ENCODE measurements around the gene P3H3. TPM values are rescaled to one million over a fixed set of nuclear protein-coding genes. Genes with fewer than 3 reads are reported as not detected.

Gene P3H3
- total RNA-seq, 2 donors from 2014 or later, result 1.1 TPM; not detected in 1

GRCh38 chr12:6819106-6820030 is 8.8 kb upstream of the P3H3 start:
- Mint-ChIP-seq H3K27ac (no peak overlapping the region), H3K4me3 (no peak overlapping the region), H3K27me3 (peaks cover 3% of the 10 kb centered on the region), H3K36me3 (ENCODE audit: low read depth) (peaks cover 53% of the 10 kb centered on the region), H3K4me1 (peaks cover 13% of the 10 kb centered on the region), H3K9me3 (no peaks in the 10 kb centered on the region)
- ATAC-seq (replicated peaks), result no peak

- H3K9me3 Mint-ChIP-seq, result no peaks in the 10 kb centered on the region
- peaks cover 45% of the 10 kb centered on the region for H3K36me3 Mint-ChIP-seq (ENCODE audit: low read depth)
- peaks cover 13% of the 10 kb centered on the region for H3K4me1 Mint-ChIP-seq
- no peak overlapping the region for H3K27ac Mint-ChIP-seq
- no peak overlapping the region for H3K4me3 Mint-ChIP-seq
- H3K27me3 Mint-ChIP-seq, result peaks cover 9% of the 10 kb centered on the region
- ATAC-seq (replicated peaks), result no peak
These were observed 8.0 kb upstream of the P3H3 start for GRCh38 chr12:6820166-6820565.

GRCh38 chr12:6821591-6822425 is 6.4 kb upstream of the P3H3 start, which contains the start of gene GPR162:
TSS of gene GPR162 (plus strand) at chr12:6821821. CDS start at chr12:6823899, 2,078 bp downstream.
- Mint-ChIP-seq H3K4me3 (peak within 1 kb of the TSS; percentile 37), H3K36me3 (ENCODE audit: low read depth) (peaks cover 30% of the 10 kb centered on the region), H3K4me1 (peaks cover 17% of the 10 kb centered on the region), H3K9me3 (no peaks in the 10 kb centered on the region), H3K27me3 (peaks cover 13% of the 10 kb centered on the region), H3K27ac (no peak within 1 kb of the TSS)
- ATAC-seq (replicated peaks), result peak; percentile 5

- Mint-ChIP-seq H3K27ac (peak overlapping the region; percentile 31), H3K4me3 (peak overlapping the region; percentile 37), H3K36me3 (ENCODE audit: low read depth) (peaks cover 22% of the 10 kb centered on the region), H3K4me1 (peaks cover 20% of the 10 kb centered on the region), H3K9me3 (no peaks in the 10 kb centered on the region), H3K27me3 (peaks cover 17% of the 10 kb centered on the region)
- ATAC-seq (replicated peaks), result no peak
These were observed 5.6 kb upstream of the P3H3 start for GRCh38 chr12:6822426-6823135.

GRCh38 chr12:6823182-6824084 is 4.8 kb upstream of the P3H3 start:
- no peaks in the 10 kb centered on the region for H3K9me3 Mint-ChIP-seq
- peaks cover 21% of the 10 kb centered on the region for H3K4me1 Mint-ChIP-seq
- H3K27ac Mint-ChIP-seq, result peak overlapping the region; percentile 31
- peaks cover 22% of the 10 kb centered on the region for H3K27me3 Mint-ChIP-seq
- ATAC-seq (replicated peaks), result no peak
- H3K36me3 Mint-ChIP-seq (ENCODE audit: low read depth), result peaks cover 13% of the 10 kb centered on the region
- H3K4me3 Mint-ChIP-seq, result no peak overlapping the region

- no peak overlapping the region for H3K4me3 Mint-ChIP-seq
- H3K9me3 Mint-ChIP-seq, result no peaks in the 10 kb centered on the region
- no peak overlapping the region for H3K27ac Mint-ChIP-seq
- H3K27me3 Mint-ChIP-seq, result peaks cover 26% of the 10 kb centered on the region
- peaks cover 26% of the 10 kb centered on the region for H3K4me1 Mint-ChIP-seq
- peaks cover 5% of the 10 kb centered on the region for H3K36me3 Mint-ChIP-seq (ENCODE audit: low read depth)
- no peak for ATAC-seq (replicated peaks)
These were observed 4.0 kb upstream of the P3H3 start for GRCh38 chr12:6824085-6824775.

GRCh38 chr12:6824901-6825381 is 3.3 kb upstream of the P3H3 start:
- no peak overlapping the region for H3K27ac Mint-ChIP-seq
- ATAC-seq (replicated peaks), result no peak

GRCh38 chr12:6825398-6826124 is 2.6 kb upstream of the P3H3 start:
- Mint-ChIP-seq H3K4me1 (peaks cover 28% of the 10 kb centered on the region), H3K27me3 (peaks cover 26% of the 10 kb centered on the region), H3K4me3 (peak overlapping the region; percentile 12), H3K36me3 (ENCODE audit: low read depth) (no peaks in the 10 kb centered on the region), H3K27ac (no peak overlapping the region), H3K9me3 (no peaks in the 10 kb centered on the region)
- ATAC-seq (replicated peaks), result peak; percentile 75

More at GRCh38 chr12:6824901-6825381, 3.3 kb upstream of the P3H3 start:
- Mint-ChIP-seq H3K4me3 (no peak overlapping the region), H3K36me3 (ENCODE audit: low read depth) (no peaks in the 10 kb centered on the region), H3K4me1 (peaks cover 28% of the 10 kb centered on the region), H3K9me3 (no peaks in the 10 kb centered on the region), H3K27me3 (peaks cover 26% of the 10 kb centered on the region)

- Mint-ChIP-seq H3K36me3 (ENCODE audit: low read depth) (no peaks in the 10 kb centered on the region), H3K27ac (no peak overlapping the region), H3K4me1 (peaks cover 23% of the 10 kb centered on the region), H3K27me3 (peaks cover 26% of the 10 kb centered on the region), H3K9me3 (no peaks in the 10 kb centered on the region), H3K4me3 (no peak overlapping the region)
- no peak for ATAC-seq (replicated peaks)
These were observed 2.0 kb upstream of the P3H3 start for GRCh38 chr12:6826125-6826733.

- Mint-ChIP-seq H3K27me3 (peaks cover 26% of the 10 kb centered on the region), H3K36me3 (ENCODE audit: low read depth) (no peaks in the 10 kb centered on the region), H3K4me1 (peaks cover 22% of the 10 kb centered on the region), H3K4me3 (peak overlapping the region; percentile 66), H3K27ac (no peak overlapping the region), H3K9me3 (no peaks in the 10 kb centered on the region)
- no peak for ATAC-seq (replicated peaks)
These were observed 1.3 kb upstream of the P3H3 start for GRCh38 chr12:6826734-6827436.

GRCh38 chr12:6827437-6827911 is 733 bp upstream of the P3H3 start:
- ATAC-seq (replicated peaks), result peak; percentile 46
- Mint-ChIP-seq H3K27me3 (peaks cover 26% of the 10 kb centered on the region), H3K4me3 (peak overlapping the region; percentile 66), H3K36me3 (ENCODE audit: low read depth) (no peaks in the 10 kb centered on the region), H3K4me1 (peaks cover 22% of the 10 kb centered on the region), H3K9me3 (no peaks in the 10 kb centered on the region), H3K27ac (no peak overlapping the region)

Data from activated T-helper 17 cell treated with anti-CD3 and anti-CD28 coated beads, Interleukin-2, amount 50 U/mL, for 72 hours (primary cell).